Measurements from ENCODE around the gene UBXN10.

GRCh38 chr1:20223106-20223505 is 37.2 kb downstream of the UBXN10 start:
- TF ChIP-seq EZH2 (IDR thresholded peaks at IDR 0.05; ENCODE audit: borderline replicate concordance), result no peak
- TF ChIP-seq, protein P1, sequence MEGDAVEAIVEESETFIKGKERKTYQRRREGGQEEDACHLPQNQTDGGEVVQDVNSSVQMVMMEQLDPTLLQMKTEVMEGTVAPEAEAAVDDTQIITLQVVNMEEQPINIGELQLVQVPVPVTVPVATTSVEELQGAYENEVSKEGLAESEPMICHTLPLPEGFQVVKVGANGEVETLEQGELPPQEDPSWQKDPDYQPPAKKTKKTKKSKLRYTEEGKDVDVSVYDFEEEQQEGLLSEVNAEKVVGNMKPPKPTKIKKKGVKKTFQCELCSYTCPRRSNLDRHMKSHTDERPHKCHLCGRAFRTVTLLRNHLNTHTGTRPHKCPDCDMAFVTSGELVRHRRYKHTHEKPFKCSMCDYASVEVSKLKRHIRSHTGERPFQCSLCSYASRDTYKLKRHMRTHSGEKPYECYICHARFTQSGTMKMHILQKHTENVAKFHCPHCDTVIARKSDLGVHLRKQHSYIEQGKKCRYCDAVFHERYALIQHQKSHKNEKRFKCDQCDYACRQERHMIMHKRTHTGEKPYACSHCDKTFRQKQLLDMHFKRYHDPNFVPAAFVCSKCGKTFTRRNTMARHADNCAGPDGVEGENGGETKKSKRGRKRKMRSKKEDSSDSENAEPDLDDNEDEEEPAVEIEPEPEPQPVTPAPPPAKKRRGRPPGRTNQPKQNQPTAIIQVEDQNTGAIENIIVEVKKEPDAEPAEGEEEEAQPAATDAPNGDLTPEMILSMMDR (IDR thresholded peaks at IDR 0.05; ENCODE audit: poor library complexity), result no peak
